HUES6 (cell line): Measurements from ENCODE around the gene HOXD11.

Experiments used
- H3K27ac ChIP-seq: 2 replicates; pipeline ENCODE4 v1.7.0; 2013; ENCODE audit warnings: low read depth, mild to moderate bottlenecking, low read length, inconsistent platforms
- H3K27me3 ChIP-seq: 2 replicates; pipeline ENCODE4 v1.6.1; 2013; ENCODE audit warnings: low read length; ENCODE audit not compliant: control insufficient read depth, insufficient read depth
- H3K36me3 ChIP-seq: 2 replicates; pipeline ENCODE4 v1.6.1; 2013; ENCODE audit warnings: low read length; ENCODE audit not compliant: control insufficient read depth, insufficient read depth
- H3K4me1 ChIP-seq: 2 replicates; pipeline ENCODE4 v1.6.1; 2013; ENCODE audit warnings: low read length; ENCODE audit not compliant: control insufficient read depth, insufficient read depth
- H3K4me3 ChIP-seq: 2 replicates; pipeline ENCODE4 v1.5.1; 2013; ENCODE audit warnings: low read depth, low read length
- H3K9ac ChIP-seq: one replicate; pipeline ENCODE4 v1.6.1; 2013; ENCODE audit warnings: mild to moderate bottlenecking, low read length
- H3K9me3 ChIP-seq: 2 replicates; pipeline ENCODE4 v1.6.1; 2013; ENCODE audit warnings: low read depth, low read length; ENCODE audit not compliant: control insufficient read depth, insufficient read depth

The HOXD11 gene

DNA sequence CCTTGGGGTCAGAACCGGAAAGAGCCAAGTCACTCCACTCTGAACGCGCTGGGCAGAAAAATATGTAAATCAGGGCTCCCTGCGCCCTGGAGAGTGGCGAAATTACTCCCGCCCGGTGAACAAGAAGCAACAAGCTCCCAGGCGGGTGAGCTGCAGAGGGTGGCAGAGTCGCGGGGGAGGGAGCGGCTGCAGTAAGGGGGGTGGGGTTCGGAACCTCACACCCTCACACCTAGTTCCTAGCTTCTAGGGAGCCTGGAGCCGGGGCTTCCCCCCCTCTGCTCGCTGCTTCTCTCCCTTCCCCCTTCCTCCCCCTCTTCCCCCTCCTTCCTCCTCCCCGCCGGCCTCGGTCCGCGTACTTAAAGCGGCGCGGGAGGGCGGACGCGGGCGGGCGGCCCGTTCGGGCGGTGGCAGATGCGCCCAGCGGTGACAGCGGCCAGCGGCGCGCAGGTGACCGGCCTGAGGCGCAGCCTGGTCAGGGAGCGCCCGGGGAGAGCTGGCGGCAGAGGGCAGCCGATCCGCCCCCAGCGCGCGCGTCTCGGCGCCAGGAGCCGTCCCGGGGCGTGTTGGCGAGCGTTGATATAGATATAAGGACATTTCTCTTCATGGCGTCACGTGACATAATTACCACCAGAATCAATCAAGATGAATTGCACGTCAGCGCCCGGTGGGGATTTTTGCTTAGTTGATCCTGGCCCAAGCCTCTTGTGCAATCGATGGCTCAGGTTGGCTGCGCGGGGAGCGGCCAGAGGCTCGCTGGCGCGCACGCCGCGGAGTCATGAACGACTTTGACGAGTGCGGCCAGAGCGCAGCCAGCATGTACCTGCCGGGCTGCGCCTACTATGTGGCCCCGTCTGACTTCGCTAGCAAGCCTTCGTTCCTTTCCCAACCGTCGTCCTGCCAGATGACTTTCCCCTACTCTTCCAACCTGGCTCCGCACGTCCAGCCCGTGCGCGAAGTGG, at the start of gene HOXD11:
HOXD11 (plus strand) TSS at position 700 of the 959 bp plus-strand sequence; CDS start at position 776, 76 bp downstream.
- Histone ChIP-seq H3K4me1 (peaks cover 33% of the 10 kb centered on the region), H3K9ac (peak within 1 kb of the TSS; percentile 62), H3K36me3 (no peaks in the 10 kb centered on the region), H3K4me3 (peak within 1 kb of the TSS; percentile 52), H3K9me3 (no peaks in the 10 kb centered on the region), H3K27ac (no peak within 1 kb of the TSS), H3K27me3 (peaks cover 99% of the 10 kb centered on the region)

DNA sequence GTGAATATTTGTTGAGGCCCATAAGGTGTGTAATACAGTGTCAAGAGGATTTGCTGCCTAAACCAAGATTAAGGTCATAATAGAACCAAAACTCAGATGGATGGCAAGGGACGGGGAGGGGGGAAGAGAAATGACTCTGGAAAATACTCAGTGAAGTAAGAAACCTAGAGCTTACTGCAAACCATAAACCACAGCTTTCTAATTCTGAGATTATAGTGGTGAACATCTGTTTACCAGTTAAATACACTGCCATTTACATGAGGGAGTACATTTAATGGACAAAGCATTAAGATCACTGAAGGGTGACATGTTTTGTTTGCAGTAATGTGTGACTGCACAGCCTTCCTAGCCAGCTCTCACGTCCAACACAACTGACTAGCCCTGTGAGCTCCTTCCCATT, 43.1 kb upstream of the HOXD11 start:
- Histone ChIP-seq H3K36me3 (no peaks in the 10 kb centered on the region), H3K4me3 (no peak overlapping the region), H3K9me3 (0 out of 2 replicates have a peak, but pooled peaks cover 3% of the 10 kb centered on the region), H3K27me3 (peaks cover 71% of the 10 kb centered on the region), H3K4me1 (0 out of 2 replicates have a peak, but pooled peaks cover 2% of the 10 kb centered on the region), H3K27ac (no peak overlapping the region), H3K9ac (no peak overlapping the region)

DNA sequence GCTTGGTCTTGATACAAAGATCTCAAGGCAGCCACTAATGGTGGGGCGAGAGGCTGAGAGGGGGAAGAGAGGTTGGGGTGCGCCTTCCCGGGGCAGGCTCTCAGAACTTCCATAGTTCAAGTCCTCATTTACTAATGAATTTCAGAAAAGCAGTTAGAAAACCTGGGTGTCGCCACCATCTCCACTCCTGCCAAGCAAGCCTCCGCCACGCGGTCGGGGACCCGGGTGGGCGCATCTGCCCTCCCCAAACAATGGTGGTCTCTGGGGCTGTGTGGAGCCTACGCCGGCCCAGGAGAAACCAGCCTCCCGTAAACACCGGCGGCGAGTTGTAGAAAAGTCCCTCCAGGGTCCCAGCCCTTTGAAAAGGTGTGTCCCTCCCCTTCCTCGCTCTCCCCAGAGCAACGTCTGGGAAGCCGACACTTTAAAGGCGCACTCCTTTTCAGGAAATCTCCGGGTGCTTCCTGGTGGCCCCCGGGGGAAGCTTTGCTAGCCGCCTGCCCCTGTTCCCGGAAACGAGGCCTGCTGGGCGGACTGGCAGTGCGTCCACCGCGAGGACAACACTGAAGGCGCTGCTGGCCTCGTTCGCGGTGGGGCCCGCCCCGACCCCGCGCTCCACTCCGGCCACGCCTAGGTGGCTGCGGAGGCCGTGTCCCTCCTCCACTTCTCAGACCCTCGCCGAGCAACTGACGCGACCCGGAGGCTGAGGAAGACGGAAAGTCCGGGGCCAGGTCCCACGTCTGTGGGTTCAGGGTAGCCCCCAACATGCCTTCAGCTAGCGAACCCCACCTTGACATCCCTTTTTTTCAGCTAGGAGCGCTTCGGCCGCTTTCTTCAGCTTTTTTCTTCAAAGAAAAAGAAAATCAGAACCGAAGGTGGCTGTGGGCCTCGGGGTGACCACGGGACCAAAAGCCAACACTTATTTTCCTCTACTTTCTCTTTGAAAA, 40.2 kb upstream of the HOXD11 start:
- H3K27me3 ChIP-seq: peaks cover 88% of the 10 kb centered on the region

DNA sequence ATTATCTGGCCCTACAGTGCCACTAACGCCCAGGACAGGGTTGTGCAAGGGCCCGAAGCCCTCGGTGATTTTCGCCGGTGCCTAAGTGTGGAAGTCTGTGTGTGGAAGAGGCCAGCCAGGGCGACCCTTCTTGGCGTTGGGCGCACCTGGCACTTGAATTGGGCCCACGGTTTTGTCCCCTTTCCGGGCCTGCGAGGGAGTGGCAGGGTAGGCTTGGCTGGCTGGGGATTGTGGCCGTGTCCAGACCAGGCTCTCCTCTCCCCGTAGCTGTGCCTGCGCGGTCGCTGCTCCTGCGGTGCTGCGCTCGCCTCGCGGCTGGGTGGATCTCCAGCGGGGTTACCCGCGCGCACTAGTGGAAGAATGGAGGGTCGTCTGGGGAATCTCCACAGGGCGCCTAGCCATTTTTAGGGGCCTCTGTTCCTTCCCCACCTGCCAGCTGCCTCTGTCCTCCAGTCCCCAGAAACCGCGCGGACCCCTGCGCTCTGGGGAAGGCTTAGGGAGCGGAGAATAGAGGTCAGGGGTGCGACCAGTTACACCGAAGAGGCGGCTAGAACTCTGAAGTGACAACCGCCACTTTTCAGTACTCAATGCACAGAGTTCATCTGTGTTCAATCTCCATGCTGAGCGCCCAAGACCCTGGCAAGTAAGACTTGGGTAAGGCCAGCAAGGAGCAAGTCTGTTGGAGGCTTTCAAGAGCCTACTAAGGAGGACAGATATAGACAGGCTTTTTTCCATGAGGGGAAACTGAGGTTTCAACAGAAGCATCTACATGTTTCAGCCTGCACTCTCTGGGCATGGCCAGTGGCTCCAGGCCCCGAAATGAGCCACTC, 39.3 kb upstream of the HOXD11 start:
- Histone ChIP-seq H3K4me3 (0 out of 2 replicates have a peak overlapping the region, but pooled peaks have one; percentile 12), H3K27me3 (peaks cover 96% of the 10 kb centered on the region), H3K9me3 (0 out of 2 replicates have a peak, but pooled peaks cover 3% of the 10 kb centered on the region), H3K27ac (no peak overlapping the region), H3K9ac (no peak overlapping the region), H3K36me3 (no peaks in the 10 kb centered on the region), H3K4me1 (0 out of 2 replicates have a peak, but pooled peaks cover 2% of the 10 kb centered on the region)

More for the DNA sequence above, 40.2 kb upstream of the HOXD11 start:
- Histone ChIP-seq H3K4me1 (0 out of 2 replicates have a peak, but pooled peaks cover 2% of the 10 kb centered on the region), H3K9ac (no peak overlapping the region), H3K36me3 (no peaks in the 10 kb centered on the region), H3K4me3 (peak overlapping the region; percentile 30; the same call in 1 of the 2 replicates), H3K9me3 (0 out of 2 replicates have a peak, but pooled peaks cover 3% of the 10 kb centered on the region), H3K27ac (no peak overlapping the region)

DNA sequence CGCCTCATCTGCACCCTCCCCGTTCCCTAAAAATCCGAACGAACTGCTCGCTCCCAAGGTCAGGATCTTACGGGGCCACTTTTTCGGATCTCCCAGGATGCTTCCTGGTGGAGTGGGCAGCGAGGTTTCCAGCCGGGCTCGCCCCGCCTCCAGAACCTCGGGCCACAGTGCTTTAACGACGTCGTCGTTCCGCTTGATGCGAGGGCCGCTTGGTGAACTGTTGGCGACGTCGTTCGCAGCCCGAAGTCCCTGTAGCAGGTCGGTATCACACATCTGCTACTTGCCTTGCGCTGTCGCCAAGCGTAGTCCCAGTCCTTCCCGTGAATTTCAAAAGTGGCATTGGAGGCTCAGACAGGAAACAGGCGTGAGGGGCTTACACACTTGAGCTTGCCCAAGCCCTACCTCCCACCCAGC, 38.7 kb upstream of the HOXD11 start:
- Histone ChIP-seq H3K9me3 (0 out of 2 replicates have a peak, but pooled peaks cover 3% of the 10 kb centered on the region), H3K4me3 (0 out of 2 replicates have a peak overlapping the region, but pooled peaks have one; percentile 12), H3K9ac (no peak overlapping the region), H3K36me3 (no peaks in the 10 kb centered on the region), H3K27ac (no peak overlapping the region), H3K27me3 (peaks cover 100% of the 10 kb centered on the region), H3K4me1 (0 out of 2 replicates have a peak, but pooled peaks cover 2% of the 10 kb centered on the region)

DNA sequence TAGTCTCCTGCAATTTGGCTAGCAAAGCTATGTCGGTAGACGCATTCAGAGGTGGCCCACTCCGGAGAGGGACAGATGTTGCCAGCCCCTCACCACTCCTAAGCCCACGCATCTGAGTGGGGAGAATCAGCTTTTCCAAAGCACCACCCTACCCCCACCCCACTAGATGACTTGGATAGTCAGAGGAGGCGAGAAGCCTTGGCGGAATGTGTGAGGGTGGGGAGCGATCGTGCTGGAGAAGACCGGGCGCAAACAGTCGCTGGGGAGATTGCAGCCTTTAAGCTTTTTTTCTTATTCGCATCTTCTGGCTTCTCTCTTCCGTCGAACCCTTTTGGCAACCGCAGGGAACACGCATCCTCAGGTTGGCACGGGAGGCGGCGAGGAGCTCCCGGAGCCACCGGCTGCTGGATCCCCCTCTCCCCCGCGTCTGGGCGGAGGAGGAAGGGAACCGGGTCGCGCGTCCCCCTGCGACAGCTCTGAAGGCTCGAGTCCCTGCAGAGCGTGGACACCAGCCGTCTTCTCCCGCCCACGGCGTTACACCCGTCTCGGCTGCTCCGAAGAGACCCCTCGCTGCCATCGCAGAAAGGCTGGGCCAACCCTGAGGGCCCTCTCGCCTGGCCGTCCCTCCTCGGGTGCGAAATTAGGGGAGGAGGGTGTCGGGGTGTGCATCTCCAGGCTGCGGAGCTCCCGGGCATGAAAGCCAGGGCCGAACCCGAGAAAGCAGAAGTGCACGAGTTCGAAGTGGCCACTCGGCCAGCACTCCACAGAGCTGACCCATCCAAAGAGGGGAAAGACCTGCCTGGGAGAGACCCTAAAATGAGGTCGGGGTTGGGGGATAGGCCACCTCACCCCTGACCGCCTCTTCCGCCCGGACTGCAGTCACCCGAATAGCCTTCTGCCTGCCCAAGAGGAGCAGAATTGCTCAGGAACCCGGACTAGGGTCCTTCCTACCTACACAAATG, 35.5 kb upstream of the HOXD11 start:
- H3K4me3 ChIP-seq: no peak overlapping the region
- 0 out of 2 replicates have a peak, but pooled peaks cover 2% of the 10 kb centered on the region for H3K4me1 ChIP-seq
- H3K27me3 ChIP-seq: peaks cover 100% of the 10 kb centered on the region
- no peak overlapping the region for H3K9ac ChIP-seq
- H3K27ac ChIP-seq: no peak overlapping the region
- H3K9me3 ChIP-seq: 0 out of 2 replicates have a peak, but pooled peaks cover 3% of the 10 kb centered on the region
- H3K36me3 ChIP-seq: no peaks in the 10 kb centered on the region

DNA sequence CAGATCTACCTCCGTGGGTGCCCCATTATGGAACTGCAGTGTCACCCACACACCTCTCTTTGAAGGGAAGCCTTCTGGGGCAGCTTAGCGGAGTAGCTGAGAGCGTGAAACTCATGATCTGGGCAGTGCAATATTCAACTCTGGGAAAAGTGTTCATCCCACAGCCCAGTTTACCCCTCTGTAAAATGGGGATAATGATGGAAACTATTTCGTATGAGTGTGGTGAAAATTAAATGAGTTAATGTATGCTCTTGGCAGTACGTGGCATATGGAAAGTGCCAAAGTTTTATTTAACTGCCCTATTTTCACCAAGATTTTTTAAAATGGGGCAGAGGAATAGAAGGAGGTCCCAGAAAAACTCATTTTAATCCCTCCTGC, 34.8 kb upstream of the HOXD11 start:
- H3K9me3 ChIP-seq: 0 out of 2 replicates have a peak, but pooled peaks cover 3% of the 10 kb centered on the region
- no peaks in the 10 kb centered on the region for H3K36me3 ChIP-seq
- 0 out of 2 replicates have a peak, but pooled peaks cover 2% of the 10 kb centered on the region for H3K4me1 ChIP-seq
- no peak overlapping the region for H3K9ac ChIP-seq
- peaks cover 100% of the 10 kb centered on the region for H3K27me3 ChIP-seq
- H3K27ac ChIP-seq: no peak overlapping the region
- H3K4me3 ChIP-seq: no peak overlapping the region

DNA sequence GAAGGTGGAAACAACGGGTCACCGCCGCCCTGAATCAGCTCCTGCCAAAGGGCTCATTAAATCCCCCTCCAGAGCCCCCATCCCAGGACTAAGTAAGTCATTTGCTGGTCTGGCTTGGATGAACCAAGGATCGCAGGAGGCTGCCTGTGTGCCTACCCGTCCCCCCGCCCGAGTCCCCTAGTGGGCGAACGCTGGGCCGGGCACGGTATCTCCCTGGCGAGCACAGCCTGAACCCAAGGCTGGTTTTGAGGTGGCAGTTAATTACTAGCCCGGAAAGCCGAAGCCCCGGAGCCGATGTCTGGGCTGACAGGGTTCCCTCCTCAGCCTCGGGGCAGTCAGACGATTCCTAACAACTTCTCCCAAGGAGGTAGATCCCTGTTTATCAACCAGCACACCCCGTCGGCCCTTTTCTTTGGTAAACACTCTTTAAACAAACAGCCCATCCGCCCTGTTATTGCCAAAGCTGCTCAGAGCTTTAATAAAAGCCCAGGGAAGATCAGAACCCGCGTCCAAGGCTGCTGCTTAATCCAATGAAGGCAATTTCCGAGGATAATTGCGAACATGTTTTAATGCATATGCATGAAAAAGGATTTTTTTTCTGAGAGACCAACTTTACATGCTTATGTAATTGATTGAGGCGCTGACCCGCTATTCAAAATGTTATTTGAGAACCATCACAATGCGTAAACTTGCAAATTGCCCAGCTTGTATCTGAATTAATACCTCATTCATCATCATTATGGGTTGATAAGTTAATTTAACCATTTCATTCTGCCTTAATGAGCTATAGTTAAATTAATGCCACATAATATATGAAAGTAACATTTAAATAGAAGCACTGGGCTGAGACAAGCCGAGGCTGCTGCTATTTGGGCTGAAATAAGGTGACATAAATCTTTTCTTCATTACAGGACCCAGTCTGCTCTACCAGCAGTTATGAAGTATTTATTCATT, 33.9 kb upstream of the HOXD11 start:
- Histone ChIP-seq H3K4me3 (no peak overlapping the region), H3K27ac (no peak overlapping the region), H3K4me1 (0 out of 2 replicates have a peak, but pooled peaks cover under 1% of the 10 kb centered on the region), H3K9ac (no peak overlapping the region), H3K27me3 (peaks cover 100% of the 10 kb centered on the region), H3K9me3 (0 out of 2 replicates have a peak, but pooled peaks cover 3% of the 10 kb centered on the region), H3K36me3 (no peaks in the 10 kb centered on the region)
